ENCODE data around the gene CTNND1. TPM values are rescaled to one million over a fixed set of nuclear protein-coding genes. Genes with fewer than 3 reads are reported as not detected.
"Not testable (repeated sequence)": the region's sequence is repeated elsewhere in the genome, so short reads cannot be mapped to it uniquely, and the experiment has no call there.

The CTNND1 gene
- total RNA-seq, 1 experiment from 2014 or later = 225 TPM

- POLR2A ChIA-PET = no interaction called here
- no peak overlapping the region for H3K27ac Mint-ChIP-seq (ENCODE audit: unreplicated experiment)
These were observed 47.8 kb upstream of the CTNND1 start for GRCh38 chr11:57713835-57714234.

GRCh38 chr11:57716726-57717125 is 44.9 kb upstream of the CTNND1 start:
- intact Hi-C loops (cut with micrococcal nuclease; ENCODE audit: unreplicated experiment); H3K36me3 ChIP-seq (ENCODE audit: control insufficient read depth, insufficient read depth, low read length); H3K4me3 ChIP-seq (ENCODE audit: low read depth, low read length); H3K27me3 Mint-ChIP-seq (ENCODE audit: insufficient read depth, unreplicated experiment); POLR2A ChIA-PET; H3K9me3 ChIP-seq; H3K27me3 ChIP-seq (replicated peaks; ENCODE audit: control insufficient read depth, insufficient read depth, low read length); CTCF ChIA-PET; DNase-seq; H3K4me1 ChIP-seq; H3K27ac Mint-ChIP-seq (ENCODE audit: unreplicated experiment); H3K4me3 Mint-ChIP-seq (ENCODE audit: unreplicated experiment); H3K9me3 Mint-ChIP-seq (ENCODE audit: unreplicated experiment); BruUV-seq (replicated peaks): not testable (repeated sequence)
- Mint-ChIP-seq H3K36me3 (ENCODE audit: insufficient read depth, unreplicated experiment) (peaks cover 75% of the 10 kb centered on the region), H3K4me1 (ENCODE audit: low read depth, unreplicated experiment) (peaks cover 12% of the 10 kb centered on the region)

More at GRCh38 chr11:57713835-57714234, 47.8 kb upstream of the CTNND1 start:
- Histone ChIP-seq H3K36me3 (ENCODE audit: control insufficient read depth, insufficient read depth, low read length) (peaks cover 2% of the 10 kb centered on the region; the same call in 1 of the 2 replicates), H3K27me3 (replicated peaks; ENCODE audit: control insufficient read depth, insufficient read depth, low read length) (no peaks in the 10 kb centered on the region), H3K9me3 (no peaks in the 10 kb centered on the region), H3K4me3 (ENCODE audit: low read depth, low read length) (peak overlapping the region; percentile 91), H3K4me1 (peaks cover 6% of the 10 kb centered on the region; the same call in 1 of the 2 replicates)
- no peak for DNase-seq
- H3K27me3 Mint-ChIP-seq (ENCODE audit: insufficient read depth, unreplicated experiment) = no peaks in the 10 kb centered on the region
- intact Hi-C loops (cut with micrococcal nuclease; ENCODE audit: unreplicated experiment) = no loop called here
- no peak for TF ChIP-seq CTCF (IDR thresholded peaks at IDR 0.05; ENCODE audit: insufficient read depth in 1 of 2, low read depth in 1 of 2, low read length in 1 of 2, severe bottlenecking in 1 of 2, unreplicated experiment in 1 of 2)
- CTCF ChIA-PET = no interaction called here
- peak overlapping the region; percentile 97 for H3K4me3 Mint-ChIP-seq (ENCODE audit: unreplicated experiment)
- H3K36me3 Mint-ChIP-seq (ENCODE audit: insufficient read depth, unreplicated experiment) = peaks cover 62% of the 10 kb centered on the region
- H3K9me3 Mint-ChIP-seq (ENCODE audit: unreplicated experiment) = no peaks in the 10 kb centered on the region
- peaks cover 18% of the 10 kb centered on the region for H3K4me1 Mint-ChIP-seq (ENCODE audit: low read depth, unreplicated experiment)
- no TSS peak for BruUV-seq (replicated peaks)

DNA sequence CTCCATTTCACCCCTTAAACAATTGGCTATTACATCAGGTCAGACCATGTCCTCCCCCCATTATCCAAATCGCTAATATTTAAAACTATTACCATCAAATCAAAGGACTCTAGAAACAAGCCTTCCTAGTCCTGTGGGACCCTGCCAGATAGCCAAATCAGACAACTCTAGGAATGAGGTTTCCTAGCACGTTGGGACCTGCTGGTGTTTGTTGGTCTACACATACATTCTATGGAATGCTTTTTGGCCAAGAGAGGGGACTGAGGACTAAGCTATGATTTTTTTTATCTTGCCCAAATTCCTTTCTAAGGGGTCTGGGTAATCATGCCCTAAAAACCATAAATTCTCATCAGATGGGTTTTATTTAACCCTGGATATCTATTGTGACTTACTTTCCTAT is 34.4 kb upstream of the CTNND1 start:
- Histone ChIP-seq H3K4me1 (no peaks in the 10 kb centered on the region), H3K27me3 (replicated peaks; ENCODE audit: control insufficient read depth, insufficient read depth, low read length) (no peaks in the 10 kb centered on the region), H3K4me3 (ENCODE audit: low read depth, low read length) (no peak overlapping the region), H3K36me3 (ENCODE audit: control insufficient read depth, insufficient read depth, low read length) (no peaks in the 10 kb centered on the region), H3K9me3 (peaks cover under 1% of the 10 kb centered on the region)
- H3K4me3 Mint-ChIP-seq (ENCODE audit: unreplicated experiment) = no peak overlapping the region
- intact Hi-C loops (cut with micrococcal nuclease; ENCODE audit: unreplicated experiment) = no loop called here
- no peak overlapping the region for H3K27ac Mint-ChIP-seq (ENCODE audit: unreplicated experiment)
- peaks cover 56% of the 10 kb centered on the region for H3K36me3 Mint-ChIP-seq (ENCODE audit: insufficient read depth, unreplicated experiment)
- BruUV-seq (replicated peaks) = no TSS peak
- ChIA-PET POLR2A (interaction anchor here (0.8 kb wide), 1 partner anchor 74 kb away, joined by 6 read pairs; no protein-coding TSS in a partner anchor), CTCF (interaction anchor here (0.6 kb wide), 1 partner anchor 82 kb away, joined by 4 read pairs; no protein-coding TSS in a partner anchor)
- no peak for TF ChIP-seq CTCF (IDR thresholded peaks at IDR 0.05; ENCODE audit: insufficient read depth in 1 of 2, low read depth in 1 of 2, low read length in 1 of 2, severe bottlenecking in 1 of 2, unreplicated experiment in 1 of 2)
- no peaks in the 10 kb centered on the region for H3K9me3 Mint-ChIP-seq (ENCODE audit: unreplicated experiment)
- peaks cover 11% of the 10 kb centered on the region for H3K4me1 Mint-ChIP-seq (ENCODE audit: low read depth, unreplicated experiment)
- H3K27me3 Mint-ChIP-seq (ENCODE audit: insufficient read depth, unreplicated experiment) = no peaks in the 10 kb centered on the region
- DNase-seq = no peak

- no TSS peak for BruUV-seq (replicated peaks)
- H3K9me3 ChIP-seq = peaks cover 3% of the 10 kb centered on the region
- H3K4me3 Mint-ChIP-seq (ENCODE audit: unreplicated experiment) = no peak overlapping the region
- ChIA-PET CTCF (no interaction called here), POLR2A (no interaction called here)
- peaks cover 11% of the 10 kb centered on the region for H3K4me1 Mint-ChIP-seq (ENCODE audit: low read depth, unreplicated experiment)
- H3K36me3 Mint-ChIP-seq (ENCODE audit: insufficient read depth, unreplicated experiment) = peaks cover 46% of the 10 kb centered on the region
- TF ChIP-seq CTCF (IDR thresholded peaks at IDR 0.05; ENCODE audit: insufficient read depth in 1 of 2, low read depth in 1 of 2, low read length in 1 of 2, severe bottlenecking in 1 of 2, unreplicated experiment in 1 of 2) = no peak
- no peaks in the 10 kb centered on the region for H3K27me3 ChIP-seq (replicated peaks; ENCODE audit: control insufficient read depth, insufficient read depth, low read length)
- no peak overlapping the region for H3K27ac Mint-ChIP-seq (ENCODE audit: unreplicated experiment)
- H3K4me1 ChIP-seq = peaks cover 4% of the 10 kb centered on the region; the same call in 1 of the 2 replicates
- H3K27me3 Mint-ChIP-seq (ENCODE audit: insufficient read depth, unreplicated experiment) = no peaks in the 10 kb centered on the region
- H3K9me3 Mint-ChIP-seq (ENCODE audit: unreplicated experiment) = no peaks in the 10 kb centered on the region
- DNase-seq = no peak
- intact Hi-C loops (cut with micrococcal nuclease; ENCODE audit: unreplicated experiment) = no loop called here
- no peak overlapping the region for H3K4me3 ChIP-seq (ENCODE audit: low read depth, low read length)
- H3K36me3 ChIP-seq (ENCODE audit: control insufficient read depth, insufficient read depth, low read length) = no peaks in the 10 kb centered on the region
These were observed 32.8 kb upstream of the CTNND1 start for GRCh38 chr11:57728829-57729228.
